Measurements from ENCODE around the gene ARHGEF40. TPM values are rescaled to one million over a fixed set of nuclear protein-coding genes. Genes with fewer than 3 reads are reported as not detected.

ARHGEF40 gene
- total and polyA plus RNA-seq, 2 experiments from 2014 or later: 22.4 to 56.6 TPM

DNA sequence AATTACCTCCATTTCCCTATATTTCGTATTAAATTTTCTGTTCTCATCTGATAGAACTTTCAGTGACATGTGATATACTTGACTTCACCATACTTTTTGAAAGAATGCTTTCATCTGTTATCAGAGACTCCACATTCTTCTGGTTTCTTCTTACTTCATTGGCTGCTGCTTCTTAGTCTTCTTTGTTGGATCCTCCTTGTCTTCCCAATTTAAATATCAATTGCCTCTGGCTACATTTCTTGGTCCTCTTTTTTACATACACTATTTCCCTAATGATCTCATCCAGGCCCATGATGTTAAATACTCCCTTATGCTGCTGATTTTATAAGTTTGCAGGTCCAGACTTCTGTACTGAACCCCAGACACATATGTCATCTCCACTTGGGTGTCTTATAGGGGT, 63.8 kb downstream of the ARHGEF40 start:
- H3K9me3 ChIP-seq (ENCODE audit: low read depth): no peaks in the 10 kb centered on the region
- H3K27ac ChIP-seq: no peak overlapping the region
- H3K4me1 ChIP-seq (ENCODE audit: insufficient read depth): no peaks in the 10 kb centered on the region
- no peak overlapping the region for H3K9ac ChIP-seq
- TF ChIP-seq EZH2 (IDR thresholded peaks at IDR 0.05; ENCODE audit: insufficient read depth, poor library complexity, severe bottlenecking) (no peak), EZH2phosphoT487 (IDR thresholded peaks at IDR 0.05; ENCODE audit: insufficient read depth, low read depth) (no peak)
- no peak overlapping the region for H3K4me3 ChIP-seq
- H3K27me3 ChIP-seq (replicated peaks; ENCODE audit: insufficient read depth): peaks cover 3% of the 10 kb centered on the region; the same call in 1 of the 2 replicates
- no peaks in the 10 kb centered on the region for H3K9me2 ChIP-seq (ENCODE audit: insufficient read depth)
- no peaks in the 10 kb centered on the region for H4K20me1 ChIP-seq (ENCODE audit: insufficient read depth)
- no peak overlapping the region for H3K4me2 ChIP-seq (ENCODE audit: unreplicated experiment)
- no peaks in the 10 kb centered on the region for H3F3A ChIP-seq (ENCODE audit: insufficient read depth)
- in situ Hi-C loops (cut with MboI): no loop called here
- H3K36me3 ChIP-seq (ENCODE audit: low read depth): no peaks in the 10 kb centered on the region
- H3K79me2 ChIP-seq (ENCODE audit: insufficient read depth): no peaks in the 10 kb centered on the region
- DNase-seq: no peak
- no peak overlapping the region for H2AFZ ChIP-seq
- WGBS, 2 experiments (ENCODE audit: low coverage in 1 of 2, low lambda C conversion rate in 2 of 2, missing lambda C conversion rate in 2 of 2): 10 to 15% methylated on average over 1 of the region's 1 CpG

DNA sequence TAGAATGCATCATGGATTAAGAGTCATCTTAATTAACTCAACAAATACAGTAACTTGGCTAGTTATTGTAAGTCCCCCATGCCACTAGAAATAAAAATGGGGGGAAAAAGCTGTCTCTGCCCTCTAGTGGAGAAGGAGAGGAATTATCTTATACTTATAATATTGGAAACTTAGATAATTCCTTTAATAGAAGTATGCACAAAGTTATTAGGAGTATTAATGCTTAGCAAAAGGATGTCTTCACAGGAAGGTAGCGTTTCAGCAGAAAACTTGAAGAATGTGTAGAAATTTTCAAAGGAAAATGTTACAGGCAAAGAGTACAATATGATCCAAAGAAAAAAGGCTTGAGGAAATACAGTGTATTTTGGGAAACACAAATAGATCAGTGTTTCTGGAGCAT, 65.9 kb downstream of the ARHGEF40 start:
- in situ Hi-C loops (cut with MboI): no loop called here
- Histone ChIP-seq H3K36me3 (ENCODE audit: low read depth) (no peaks in the 10 kb centered on the region), H2AFZ (no peak overlapping the region), H3K4me1 (ENCODE audit: insufficient read depth) (no peaks in the 10 kb centered on the region), H3K4me3 (no peak overlapping the region), H3K27me3 (replicated peaks; ENCODE audit: insufficient read depth) (0 out of 2 replicates have a peak, but pooled peaks cover 3% of the 10 kb centered on the region), H3K4me2 (ENCODE audit: unreplicated experiment) (no peak overlapping the region), H3K27ac (no peak overlapping the region), H3K79me2 (ENCODE audit: insufficient read depth) (no peaks in the 10 kb centered on the region), H3K9ac (no peak overlapping the region), H4K20me1 (ENCODE audit: insufficient read depth) (no peaks in the 10 kb centered on the region), H3K9me3 (ENCODE audit: low read depth) (no peaks in the 10 kb centered on the region), H3F3A (ENCODE audit: insufficient read depth) (no peaks in the 10 kb centered on the region), H3K9me2 (ENCODE audit: insufficient read depth) (no peaks in the 10 kb centered on the region)
- peak; percentile 41 for DNase-seq
- TF ChIP-seq EZH2phosphoT487 (IDR thresholded peaks at IDR 0.05; ENCODE audit: insufficient read depth, low read depth): no peak
- TF ChIP-seq EZH2 (IDR thresholded peaks at IDR 0.05; ENCODE audit: insufficient read depth, poor library complexity, severe bottlenecking): no peak
- 0% methylated on average over 1 of the region's 1 CpG for WGBS, 2 experiments (ENCODE audit: low coverage in 1 of 2, low lambda C conversion rate in 2 of 2, missing lambda C conversion rate in 2 of 2)

Small RNAs within 50 kb of the gene (microRNA-seq; reads per million reads assigned to microRNA genes)
- not detected for gene MIR6717 (ENCODE audit: borderline number of aligned reads)

Small RNAs within 50 kb of the gene (small RNA-seq; reads per million reads assigned to genes)
- gene RNU6-252P (ENCODE audit: low read depth, low replicate concordance): not detected

Other genes starting within 250 kb of the ARHGEF40 start
- not detected in 2 replicates for gene RNASE3, start 178.9 kb upstream of the ARHGEF40 start, total RNA-seq (2014; rRNA removed; shearing (Covaris generic))
- not detected in 2 replicates for gene RNASE3, start 178.9 kb upstream of the ARHGEF40 start, polyA plus RNA-seq (2016; fragmentation: Nextera tagmentation; extraction: Ambion mirVana)
- gene RNASE2, start 114.8 kb upstream of the ARHGEF40 start, total RNA-seq (2014; rRNA removed; shearing (Covaris generic)): not detected in 2 replicates
- not detected in 2 replicates for gene RNASE2, start 114.8 kb upstream of the ARHGEF40 start, polyA plus RNA-seq (2016; fragmentation: Nextera tagmentation; extraction: Ambion mirVana)
- gene METTL17, start 80.3 kb upstream of the ARHGEF40 start, total RNA-seq (2014; rRNA removed; shearing (Covaris generic)): 65.8 and 87.7 TPM in 2 replicates
- gene METTL17, start 80.3 kb upstream of the ARHGEF40 start, polyA plus RNA-seq (2016; fragmentation: Nextera tagmentation; extraction: Ambion mirVana): 30.6 and 31.3 TPM in 2 replicates
- gene SLC39A2, start 71.0 kb upstream of the ARHGEF40 start, total RNA-seq (2014; rRNA removed; shearing (Covaris generic)): not detected in 2 replicates
- 0.24 TPM in 1 of 2 replicates, not detected in the other for gene SLC39A2, start 71.0 kb upstream of the ARHGEF40 start, polyA plus RNA-seq (2016; fragmentation: Nextera tagmentation; extraction: Ambion mirVana)
- 2.8 TPM in 1 of 2 replicates, not detected in the other for gene NDRG2, start 45.2 kb upstream of the ARHGEF40 start, total RNA-seq (2014; rRNA removed; shearing (Covaris generic))
- gene NDRG2, start 45.2 kb upstream of the ARHGEF40 start, polyA plus RNA-seq (2016; fragmentation: Nextera tagmentation; extraction: Ambion mirVana): 0.28 and 0.85 TPM in 2 replicates
- not detected in 2 replicates for gene TPPP2, start 40.1 kb upstream of the ARHGEF40 start, total RNA-seq (2014; rRNA removed; shearing (Covaris generic))
- gene TPPP2, start 40.1 kb upstream of the ARHGEF40 start, polyA plus RNA-seq (2016; fragmentation: Nextera tagmentation; extraction: Ambion mirVana): not detected in 2 replicates
- gene RNASE13, start 35.5 kb upstream of the ARHGEF40 start, total RNA-seq (2014; rRNA removed; shearing (Covaris generic)): not detected in 2 replicates
- not detected in 2 replicates for gene RNASE13, start 35.5 kb upstream of the ARHGEF40 start, polyA plus RNA-seq (2016; fragmentation: Nextera tagmentation; extraction: Ambion mirVana)
- not detected in 2 replicates for gene RNASE7, start 27.9 kb upstream of the ARHGEF40 start, total RNA-seq (2014; rRNA removed; shearing (Covaris generic))
- not detected in 2 replicates for gene RNASE7, start 27.9 kb upstream of the ARHGEF40 start, polyA plus RNA-seq (2016; fragmentation: Nextera tagmentation; extraction: Ambion mirVana)
- not detected in 2 replicates for gene RNASE8, start 12.5 kb upstream of the ARHGEF40 start, total RNA-seq (2014; rRNA removed; shearing (Covaris generic))
- gene RNASE8, start 12.5 kb upstream of the ARHGEF40 start, polyA plus RNA-seq (2016; fragmentation: Nextera tagmentation; extraction: Ambion mirVana): not detected in 2 replicates
- gene ZNF219, start 28.4 kb downstream of the ARHGEF40 start, total RNA-seq (2014; rRNA removed; shearing (Covaris generic)): 15.9 and 24.0 TPM in 2 replicates
- 1.6 and 1.8 TPM in 2 replicates for gene ZNF219, start 28.4 kb downstream of the ARHGEF40 start, polyA plus RNA-seq (2016; fragmentation: Nextera tagmentation; extraction: Ambion mirVana)
- 0.97 TPM in 1 of 2 replicates, not detected in the other for gene TMEM253, start 30.8 kb downstream of the ARHGEF40 start, total RNA-seq (2014; rRNA removed; shearing (Covaris generic))
- gene TMEM253, start 30.8 kb downstream of the ARHGEF40 start, polyA plus RNA-seq (2016; fragmentation: Nextera tagmentation; extraction: Ambion mirVana): 0.18 TPM in 1 of 2 replicates, not detected in the other
- gene OR5AU1, start 85.8 kb downstream of the ARHGEF40 start, total RNA-seq (2014; rRNA removed; shearing (Covaris generic)): not detected in 2 replicates
- gene OR5AU1, start 85.8 kb downstream of the ARHGEF40 start, polyA plus RNA-seq (2016; fragmentation: Nextera tagmentation; extraction: Ambion mirVana): not detected in 2 replicates
- gene HNRNPC, start 199.1 kb downstream of the ARHGEF40 start, total RNA-seq (2014; rRNA removed; shearing (Covaris generic)): 674 and 705 TPM in 2 replicates
- 584 and 592 TPM in 2 replicates for gene HNRNPC, start 199.1 kb downstream of the ARHGEF40 start, polyA plus RNA-seq (2016; fragmentation: Nextera tagmentation; extraction: Ambion mirVana)
- gene RPGRIP1, start 209.8 kb downstream of the ARHGEF40 start, total RNA-seq (2014; rRNA removed; shearing (Covaris generic)): not detected in 2 replicates
- not detected in 2 replicates for gene RPGRIP1, start 209.8 kb downstream of the ARHGEF40 start, polyA plus RNA-seq (2016; fragmentation: Nextera tagmentation; extraction: Ambion mirVana)

Measured in GM23248 (cell line).